ENCODE data around the gene KRT222.

KRT222 gene

DNA sequence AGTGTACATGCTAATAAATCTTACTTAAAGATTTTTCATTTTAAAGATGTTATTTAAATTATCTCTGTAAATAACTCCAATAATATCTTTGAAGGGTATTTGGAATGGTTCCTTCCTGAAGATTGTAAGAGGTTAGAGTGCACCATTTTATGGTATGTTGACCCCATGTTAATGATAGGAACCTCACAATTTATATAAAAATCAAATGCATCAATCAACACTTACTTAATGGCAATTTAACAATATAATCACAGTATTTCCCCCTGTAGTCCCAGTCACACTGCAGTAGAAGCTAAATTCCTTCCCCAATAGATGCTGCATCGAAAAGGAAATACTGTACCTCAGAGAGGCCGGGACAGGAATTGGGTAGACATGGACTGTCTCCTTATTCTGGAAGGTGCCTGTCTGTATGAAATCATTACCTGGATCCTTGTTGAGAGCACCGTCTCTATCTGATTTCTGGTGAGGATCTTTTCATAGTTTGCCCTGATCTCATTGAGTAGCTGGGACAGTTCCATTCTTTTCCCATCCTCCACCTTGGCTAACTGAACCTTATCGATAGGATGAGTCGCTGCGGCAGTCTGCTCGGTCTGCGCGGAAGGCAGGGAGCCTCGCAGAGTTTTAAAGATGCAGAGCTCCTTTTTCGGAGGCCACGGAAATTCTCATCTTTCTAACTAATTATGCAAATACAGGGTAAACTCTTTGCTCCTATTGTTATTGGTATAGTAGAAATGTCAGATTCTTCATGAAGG is at the start of gene KRT222:
TSS of gene KRT222 (minus strand) at position 596 of the 752 bp plus-strand sequence. CDS start at position 518, 78 bp downstream.
- DNase-seq = no peak

DNA sequence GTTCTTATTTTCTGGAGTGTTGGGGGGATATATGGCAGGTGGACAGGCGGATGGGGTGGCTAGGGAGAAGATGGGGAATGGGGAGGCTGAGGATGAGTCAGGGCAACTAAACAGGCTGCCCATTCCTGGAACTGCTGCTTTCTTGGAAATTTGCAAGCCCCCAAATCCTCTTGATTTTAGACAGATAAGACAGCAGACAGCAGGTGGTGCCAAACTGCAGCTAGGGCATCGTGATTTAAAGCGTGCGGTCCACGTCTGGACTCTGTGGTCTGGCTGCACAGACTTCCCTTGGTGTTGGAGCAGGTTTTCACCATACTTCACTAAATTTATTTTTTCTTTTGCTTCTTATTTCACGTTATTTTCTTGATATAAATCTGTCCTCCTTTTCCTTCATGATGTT is 49.5 kb upstream of the KRT222 start:
- no peak for DNase-seq

DNA sequence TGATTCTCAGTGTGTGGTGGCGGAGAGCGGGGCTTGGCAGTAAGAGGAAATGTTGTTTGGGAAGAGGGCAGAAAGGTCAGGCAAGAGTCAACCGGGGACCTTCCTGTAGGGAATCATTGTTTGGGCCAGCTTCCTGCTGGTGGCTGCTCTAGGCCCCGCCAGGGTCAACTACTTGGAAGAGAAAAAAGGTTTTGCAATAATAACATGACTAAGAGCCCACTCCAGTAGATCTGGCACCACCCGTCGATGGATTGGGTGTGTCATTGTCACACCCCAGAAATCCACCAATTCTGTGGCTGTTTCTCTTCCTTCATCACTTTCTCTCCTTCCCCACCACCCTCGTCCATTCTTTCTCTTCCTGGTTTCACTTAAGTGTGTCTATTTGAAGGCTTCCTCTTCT is 42.8 kb upstream of the KRT222 start:
- no peak for DNase-seq

DNA sequence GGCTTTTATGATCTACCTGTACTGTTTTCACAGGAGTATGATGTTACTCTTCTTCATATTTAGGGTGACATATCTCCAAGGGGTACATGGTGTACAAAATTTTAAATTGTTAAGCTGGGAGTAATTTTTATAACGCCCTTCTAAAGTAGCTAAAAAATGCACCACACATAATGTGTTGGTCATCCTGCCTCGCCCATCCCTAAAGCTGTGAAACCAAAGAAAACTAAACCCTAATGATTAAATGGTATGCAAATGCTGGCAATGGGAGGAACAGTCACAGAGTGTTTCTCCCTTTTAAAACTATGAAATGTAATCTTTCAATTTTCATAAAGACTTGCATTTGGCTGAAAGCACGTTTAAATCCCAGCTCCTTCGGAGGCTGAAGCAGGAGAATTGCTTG is 40.6 kb upstream of the KRT222 start:
- no peak for DNase-seq

DNA sequence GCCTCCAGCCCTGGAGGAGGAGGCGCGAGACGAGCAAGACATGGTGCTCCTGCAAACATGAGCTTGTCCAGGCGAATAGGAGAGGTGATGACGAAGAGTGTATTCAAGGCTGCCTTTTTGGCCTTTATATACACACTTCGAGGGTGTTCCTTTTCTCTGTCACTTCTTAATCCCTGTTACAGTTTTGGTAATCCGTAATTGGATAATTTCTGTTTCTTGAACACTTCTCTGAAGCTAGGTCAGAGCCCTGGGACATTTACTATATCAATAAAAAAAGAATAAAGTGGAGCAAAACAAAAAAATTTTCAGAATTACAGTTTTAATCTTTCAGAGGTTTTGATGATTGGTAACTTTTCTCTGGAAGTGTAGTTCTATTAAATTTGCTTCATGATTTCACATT is 38.7 kb upstream of the KRT222 start, which contains the start of gene KRT24:
TSS of gene KRT24 (minus strand) at position 101 of the 400 bp plus-strand sequence. CDS start at position 42, 59 bp downstream.
- DNase-seq = no peak

DNA sequence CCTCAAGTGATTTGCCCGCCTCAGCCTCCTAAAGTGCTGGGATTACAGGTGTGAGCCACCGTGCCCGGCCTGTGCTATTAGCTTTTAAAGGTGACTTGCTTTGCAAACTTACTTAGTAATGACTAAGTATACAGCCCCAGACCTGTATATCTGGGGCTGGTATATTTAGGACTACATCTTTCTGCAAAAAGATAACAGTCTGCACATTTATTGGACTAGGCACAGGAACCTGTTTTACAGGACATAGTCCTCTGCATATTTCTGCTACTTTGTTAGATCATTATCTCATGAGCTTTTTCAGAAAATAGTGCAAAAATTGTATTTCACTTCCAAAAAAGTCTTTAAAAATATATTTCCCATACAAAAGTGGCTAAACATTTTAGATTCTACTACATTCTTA is 37.3 kb upstream of the KRT222 start:
- DNase-seq = no peak

DNA sequence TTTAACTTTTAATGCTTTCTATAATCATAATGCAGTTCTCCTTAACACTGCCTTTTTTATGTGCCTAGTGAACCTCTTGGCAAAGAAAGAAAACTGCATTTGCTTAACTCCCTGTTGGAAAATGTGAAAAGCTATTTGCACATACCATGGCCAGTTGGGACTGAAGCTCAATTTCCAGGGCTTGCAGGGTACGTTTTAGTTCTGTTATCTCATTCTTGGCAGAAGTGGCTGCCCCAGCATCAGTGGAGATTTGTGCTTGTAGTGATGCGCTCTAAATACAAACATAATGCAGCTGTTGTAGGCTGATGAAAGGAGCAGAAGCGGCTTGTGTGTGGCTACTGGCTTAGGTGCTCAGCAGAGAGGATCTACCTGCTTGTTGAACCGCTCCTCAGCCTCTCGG is 34.9 kb upstream of the KRT222 start:
- DNase-seq = no peak

DNA sequence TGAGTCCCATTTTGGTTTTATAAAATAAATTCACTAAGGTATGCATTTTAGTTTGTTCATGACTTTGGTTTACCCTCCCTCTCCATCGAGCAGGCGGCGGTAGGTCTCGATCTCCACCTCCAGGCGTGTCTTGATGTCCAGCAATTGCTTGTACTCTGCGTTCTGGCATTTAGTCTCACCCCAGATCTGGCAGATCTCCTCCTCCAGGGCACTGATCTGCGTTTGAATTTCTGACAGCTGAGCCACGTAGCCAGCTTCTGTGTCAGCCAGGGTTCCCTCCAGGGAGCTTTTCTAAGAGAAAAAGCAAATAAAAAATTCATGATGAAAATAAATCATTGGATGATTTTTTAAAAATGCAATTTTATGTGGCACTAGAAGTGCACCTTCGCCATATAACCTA is 34.4 kb upstream of the KRT222 start:
- DNase-seq = no peak

DNA sequence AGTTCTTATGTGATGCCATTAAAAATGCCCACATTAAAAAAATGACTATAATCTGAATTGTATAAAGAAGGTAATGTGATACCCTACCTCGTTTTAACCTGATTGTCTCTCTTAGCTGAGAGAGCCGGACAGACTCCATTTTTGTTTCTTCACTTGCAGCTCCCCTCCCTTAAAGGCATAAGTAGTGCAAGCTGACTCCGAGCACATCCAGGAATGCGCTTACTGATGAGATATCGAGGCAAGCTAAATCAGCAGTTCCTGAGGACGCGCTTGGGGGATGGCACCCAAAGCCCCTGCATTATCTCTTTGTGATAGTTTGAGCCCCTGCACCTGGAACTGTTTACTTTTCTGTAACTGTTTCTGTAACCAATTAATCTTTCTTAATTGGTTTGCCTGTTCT is 32.3 kb upstream of the KRT222 start:
- DNase-seq = no peak

DNA sequence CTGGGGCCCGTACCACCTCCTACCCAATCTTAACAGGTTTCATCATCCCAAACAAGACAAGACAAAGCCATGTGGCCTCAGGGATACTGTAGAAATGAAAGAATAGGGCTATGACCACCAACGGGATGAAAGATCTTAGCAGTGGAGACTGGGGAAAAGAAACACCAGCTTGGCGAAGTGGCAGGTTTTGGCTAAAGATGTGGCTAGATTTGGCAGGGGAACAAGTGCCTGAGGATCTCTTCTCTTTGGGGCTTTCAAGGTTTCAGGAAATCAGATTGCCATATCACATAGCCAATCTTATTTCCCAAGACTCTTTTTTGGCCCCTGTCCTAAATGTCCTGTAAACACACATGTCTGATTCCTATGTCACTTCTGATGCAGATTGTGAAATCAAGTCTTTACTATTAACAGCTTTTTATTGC is 31.7 kb upstream of the KRT222 start:
- no peak for DNase-seq

DNA sequence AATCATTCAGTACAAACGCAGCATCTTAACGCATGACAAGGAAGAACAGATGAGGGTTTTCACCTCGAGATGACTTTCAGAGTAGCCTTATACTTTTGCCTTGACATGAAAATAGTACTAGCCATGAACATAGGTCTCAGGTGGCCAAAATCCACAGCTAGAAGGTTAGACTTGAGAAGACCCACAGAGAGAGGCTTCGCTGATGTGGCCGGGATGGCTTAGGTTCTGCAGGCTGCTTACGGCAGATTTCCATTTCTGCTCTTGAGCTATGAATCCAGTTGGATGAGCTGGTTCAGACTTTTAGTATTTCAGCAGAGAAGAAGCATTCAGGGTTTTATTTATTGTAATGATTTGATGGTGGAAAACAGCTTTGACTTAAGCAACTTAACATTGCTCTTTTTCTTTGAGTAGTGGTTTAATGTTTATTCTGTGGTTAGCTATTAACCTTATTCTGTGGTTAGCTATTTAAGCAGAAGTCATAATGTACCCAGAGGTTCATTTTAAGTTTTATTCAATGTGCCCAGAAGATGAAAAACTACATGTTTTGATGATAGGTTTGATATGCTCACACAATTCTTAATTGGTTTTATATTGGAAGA is 31.0 kb upstream of the KRT222 start:
- no peak for DNase-seq

DNA sequence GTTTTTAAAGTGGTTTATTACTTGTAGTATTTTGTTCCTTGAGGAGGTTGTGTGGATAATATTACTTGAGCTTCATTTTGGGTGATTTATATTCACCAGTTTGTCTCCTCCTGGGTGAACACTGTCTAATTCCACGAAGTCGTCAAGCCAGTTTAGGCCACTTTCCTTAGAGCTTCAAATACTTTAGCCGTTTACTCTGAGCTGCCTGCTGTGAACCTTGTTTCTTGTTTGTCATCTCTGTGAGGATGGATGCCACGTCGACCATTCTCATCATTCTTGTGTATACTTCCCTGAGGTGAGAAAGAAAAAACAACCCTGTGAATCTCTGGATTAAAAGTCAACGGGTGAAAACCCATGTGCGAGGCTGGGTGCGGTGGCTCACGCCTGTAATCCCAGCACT is 29.6 kb upstream of the KRT222 start:
- no peak for DNase-seq

DNA sequence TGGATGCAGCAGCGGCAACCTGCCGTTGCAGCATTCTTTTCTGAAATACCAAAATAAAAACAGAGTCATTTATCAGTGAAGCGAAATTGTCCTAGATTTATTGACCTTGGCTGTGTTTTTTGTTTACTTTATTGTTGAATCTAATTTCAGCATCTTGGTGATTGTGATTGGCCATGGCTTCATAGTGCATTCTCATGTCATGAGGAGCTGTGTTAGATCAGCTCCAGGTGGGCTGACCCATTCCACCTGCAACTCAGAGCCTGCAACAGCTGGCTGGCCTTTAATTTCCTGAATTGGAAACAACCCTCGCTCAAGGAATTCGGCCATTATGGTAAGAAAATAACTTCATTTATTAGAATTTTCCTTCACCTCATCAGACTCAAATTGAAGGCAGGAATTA is 22.1 kb upstream of the KRT222 start:
- DNase-seq = no peak

DNA sequence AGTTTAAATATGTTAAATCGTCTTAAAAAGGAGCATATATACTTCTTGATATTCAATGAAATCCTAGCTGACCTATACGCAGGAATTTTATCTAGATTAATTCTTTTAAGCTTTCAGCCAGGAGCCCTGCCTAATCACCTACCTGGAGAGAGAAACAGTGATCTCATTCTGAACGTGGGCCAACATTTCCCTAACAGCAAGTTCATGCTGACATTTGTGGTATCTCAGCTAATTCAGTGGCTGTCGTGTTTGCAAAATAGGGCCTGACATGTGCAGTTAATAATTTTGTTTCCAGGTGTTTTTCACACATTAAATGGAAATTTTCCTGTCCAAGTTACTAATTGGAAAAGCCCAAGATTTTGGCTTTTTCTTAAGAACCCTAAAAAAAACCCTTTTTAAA is 21.2 kb upstream of the KRT222 start:
- no peak for DNase-seq

DNA sequence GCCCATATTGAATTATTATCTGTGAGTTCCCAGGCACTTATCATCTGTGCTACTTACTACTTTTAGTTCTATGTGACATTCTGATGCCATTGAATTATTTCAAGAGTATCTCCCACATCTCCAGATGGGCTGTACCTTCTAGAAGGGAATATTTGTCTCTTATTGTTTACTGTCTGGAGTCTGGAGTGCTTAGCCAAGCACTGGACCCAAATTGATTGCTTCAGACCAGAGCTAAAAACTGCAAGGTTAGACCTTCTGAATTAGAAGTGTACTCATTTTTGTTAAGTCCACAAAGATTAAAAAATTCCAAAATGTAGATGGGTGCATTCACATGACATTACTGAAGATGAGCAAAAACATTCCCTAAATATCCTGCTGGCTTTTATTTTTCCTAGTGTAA is 16.0 kb upstream of the KRT222 start:
- no peak for DNase-seq

DNA sequence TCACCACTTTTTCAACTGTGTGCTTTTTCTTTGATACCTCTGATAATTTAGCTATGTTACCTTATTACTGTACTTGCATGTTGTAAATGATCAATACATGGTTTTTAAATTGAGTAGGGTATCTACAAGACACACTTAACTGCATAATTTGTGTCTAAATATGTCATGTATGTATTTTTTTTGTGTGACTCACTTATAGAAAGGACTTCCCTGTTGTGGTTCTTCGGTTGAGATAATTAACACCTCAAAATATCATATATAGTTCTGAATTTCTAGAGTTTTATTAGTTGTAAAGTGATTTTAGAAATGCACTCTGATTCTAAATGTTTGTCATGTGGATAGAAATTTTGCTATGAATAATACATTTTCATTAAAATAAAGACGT is 14.5 kb upstream of the KRT222 start:
- no peak for DNase-seq

DNA sequence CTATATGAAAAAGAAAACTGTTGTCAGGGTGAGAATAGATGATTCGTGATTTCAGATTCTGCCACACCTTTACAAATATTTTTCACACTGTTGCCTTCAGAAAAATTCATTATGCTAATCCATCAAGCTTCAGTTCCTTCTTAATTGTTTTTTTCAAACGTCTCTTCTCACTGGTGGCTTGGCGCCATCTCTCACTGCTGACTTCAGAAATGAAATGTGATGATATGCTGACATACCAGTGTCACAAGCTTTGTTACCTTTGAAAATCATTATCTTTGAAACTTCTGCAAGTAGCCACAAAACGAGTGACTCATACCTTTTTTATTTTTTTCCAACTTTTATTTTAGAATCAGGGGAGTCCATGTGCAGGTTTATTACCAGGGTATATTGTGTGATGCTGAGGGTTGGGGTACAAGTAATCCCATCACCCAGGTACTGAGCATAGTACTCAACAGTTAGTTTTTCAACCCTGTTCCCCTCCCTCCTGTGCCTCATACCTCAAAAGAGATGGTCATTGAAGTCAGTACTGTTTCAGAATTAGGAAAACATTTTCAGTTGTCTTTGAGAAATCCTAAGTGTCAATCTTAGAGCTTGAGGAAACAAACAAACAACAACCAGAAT is 14.0 kb upstream of the KRT222 start:
- DNase-seq = no peak

DNA sequence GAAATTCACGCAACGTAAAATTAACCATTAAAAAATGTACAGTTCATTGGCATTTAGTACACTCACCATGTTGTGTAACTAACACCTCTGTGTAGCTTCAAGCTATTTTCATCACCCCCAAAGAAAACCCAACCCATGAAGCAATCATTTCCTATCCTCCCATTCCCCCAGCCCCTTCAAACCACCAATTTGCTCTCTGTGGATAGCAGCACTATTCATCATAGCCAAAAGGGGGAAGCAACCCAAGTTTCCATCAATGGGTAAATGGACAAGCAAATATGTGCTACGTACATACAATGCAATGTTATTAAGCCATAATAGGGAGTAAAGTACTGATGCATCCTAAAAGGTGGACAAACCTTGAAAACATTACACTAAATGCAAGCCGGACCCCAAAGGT is 10.9 kb upstream of the KRT222 start:
- DNase-seq = no peak

DNA sequence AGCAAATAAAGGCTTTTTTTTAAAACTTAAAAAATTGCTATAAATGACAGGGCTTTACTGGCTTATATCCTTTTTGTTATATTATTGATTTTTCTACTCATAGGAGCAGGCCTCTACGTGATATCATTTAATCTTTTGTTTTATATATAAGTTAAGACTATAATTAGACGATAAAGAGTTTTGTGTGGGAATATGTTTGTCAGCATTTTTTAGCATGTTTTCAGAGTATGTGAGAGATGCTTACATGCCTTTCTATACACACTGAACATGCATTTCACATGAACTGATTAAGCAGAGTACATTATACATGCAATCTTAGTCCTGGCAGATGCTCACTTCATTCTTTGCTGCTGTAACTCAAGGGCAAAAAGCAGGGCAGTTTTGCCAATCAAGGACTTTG is 7.7 kb upstream of the KRT222 start:
- DNase-seq = no peak

DNA sequence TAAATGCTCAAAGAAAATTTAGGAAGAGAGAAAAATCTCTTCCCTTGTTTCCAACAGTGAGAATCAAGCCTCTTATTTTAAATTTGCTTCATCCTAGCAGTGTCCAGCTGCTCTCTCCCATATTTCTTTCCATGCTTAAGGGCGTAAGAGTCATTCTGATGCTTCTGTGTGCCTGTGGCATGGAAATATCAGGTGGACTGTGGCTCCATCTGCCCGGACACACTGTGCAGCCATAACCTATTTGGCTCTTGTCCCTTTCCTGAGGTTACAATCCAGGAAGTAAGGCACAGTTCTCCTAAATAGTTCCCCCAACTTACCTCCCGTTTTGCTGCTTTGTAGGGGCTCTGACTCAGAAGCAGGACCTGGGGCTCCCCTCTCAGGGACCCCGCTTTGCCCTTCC is 6.3 kb upstream of the KRT222 start:
- DNase-seq = no peak

DNA sequence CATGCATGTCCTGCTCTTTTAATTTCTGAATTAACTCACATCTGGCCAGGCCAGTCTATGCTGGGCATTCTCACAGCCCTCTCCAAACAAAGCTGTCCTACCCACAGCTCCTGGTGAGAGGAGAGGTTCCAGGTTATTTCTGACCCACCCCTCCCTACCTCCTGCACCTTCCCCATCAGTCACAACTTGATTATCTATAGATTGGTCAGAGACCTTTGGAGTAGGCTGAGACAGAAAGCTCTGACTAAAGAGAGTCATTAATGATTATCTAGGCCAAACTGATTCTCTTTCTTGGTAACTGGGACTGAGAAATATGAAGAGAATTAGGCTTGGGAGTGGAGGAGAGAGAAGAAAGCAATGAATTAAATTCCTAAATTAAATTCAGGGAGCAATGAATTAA is 1.4 kb upstream of the KRT222 start:
- DNase-seq = no peak

DNA sequence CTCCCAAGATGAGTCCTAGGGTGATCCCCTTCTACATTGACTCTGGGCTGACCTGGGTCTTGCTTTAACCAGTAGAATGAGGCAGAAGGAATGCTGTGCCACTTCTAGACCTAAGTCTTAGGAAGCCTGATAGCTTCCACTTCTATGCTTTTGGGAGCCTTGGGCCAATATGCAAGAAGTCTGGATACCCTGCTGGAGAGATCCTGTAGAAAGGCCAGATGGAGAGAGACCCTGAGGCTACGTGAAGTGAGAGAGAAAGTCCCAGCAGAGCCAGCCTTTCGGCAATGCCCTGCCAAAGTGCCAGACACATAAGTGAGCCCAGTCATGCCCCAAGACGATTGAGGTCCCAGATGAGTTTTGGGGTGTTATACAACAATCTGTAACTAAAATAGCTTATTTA is 1.7 kb downstream of the KRT222 start:
- DNase-seq = no peak

DNA sequence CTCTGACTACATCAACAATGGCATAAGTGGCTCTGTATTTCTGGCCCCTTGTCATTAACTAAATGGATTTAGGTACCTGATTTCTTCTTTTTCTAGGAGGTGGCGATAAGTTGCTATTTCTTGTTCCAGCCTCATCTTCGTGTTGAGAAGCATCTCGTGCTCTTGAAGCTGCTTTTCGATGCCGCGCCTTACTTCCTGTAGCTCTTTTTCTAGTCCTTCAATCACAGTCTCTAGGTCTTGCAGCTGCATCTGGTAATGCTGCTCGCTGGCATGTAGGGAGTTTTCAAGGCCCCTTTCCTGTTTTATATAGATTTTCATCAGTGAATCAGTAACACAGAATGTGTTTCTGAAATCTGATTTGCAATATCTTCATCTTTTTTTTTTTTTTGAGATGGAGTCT is 5.1 kb downstream of the KRT222 start:
- DNase-seq = no peak

DNA sequence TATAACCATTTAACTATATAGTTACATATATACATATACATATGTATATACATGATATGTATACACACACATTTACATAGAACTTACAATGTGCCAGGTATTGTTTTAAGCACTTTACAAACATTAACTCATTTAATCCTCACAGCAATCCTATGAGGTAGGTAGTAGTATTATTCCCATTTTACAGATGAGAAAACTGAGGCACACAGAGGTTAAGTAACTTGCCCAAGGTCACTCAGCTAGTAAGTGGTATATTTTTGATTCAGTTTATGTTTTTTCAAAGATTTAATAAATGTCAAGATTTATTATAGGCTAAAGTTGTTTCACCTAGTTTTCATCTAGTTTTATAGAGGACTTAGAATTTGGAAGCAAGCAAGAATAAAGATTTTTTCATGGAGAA is 6.6 kb downstream of the KRT222 start:
- DNase-seq = no peak

DNA sequence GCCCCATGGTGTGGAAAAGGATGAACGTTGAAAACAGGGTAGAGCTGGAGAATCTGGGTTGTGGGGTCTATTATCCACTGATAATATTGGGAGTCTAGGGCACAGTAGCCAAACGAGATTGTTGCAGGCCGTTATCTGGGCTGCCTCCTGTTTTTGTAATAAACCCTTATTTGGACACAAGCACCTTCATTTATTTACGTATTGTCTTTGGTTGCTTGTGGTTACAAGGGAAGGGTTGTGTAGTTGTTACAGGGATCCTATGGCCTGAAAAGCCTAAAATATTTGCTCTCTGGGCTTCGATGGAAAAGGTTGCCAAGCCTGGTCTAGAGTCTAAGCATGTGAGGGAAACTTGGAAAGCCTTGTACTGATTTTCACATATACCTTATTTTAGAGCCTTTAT is 13.0 kb downstream of the KRT222 start:
- DNase-seq = no peak
